OCI-LY3 (cell line): ENCODE results near the gene KCNQ1.

Experiments
- H2AFZ ChIP-seq: fragments of 200-600, 300-600 bp; shearing (Covaris generic); 2 replicates; pipeline ENCODE4 v1.6.0; 2014; ENCODE audit warnings: antibody characterized with exemption, low read depth, low read length
- H3K27ac ChIP-seq: fragments of 200-600, 300-600 bp; sonication (generic); 2 replicates; pipeline ENCODE4 v1.5.1; 2014; ENCODE audit warnings: mild to moderate bottlenecking, low read length, moderate library complexity, mixed read lengths
- H3K27me3 ChIP-seq: fragments of 200-600, 300-600 bp; sonication (generic); 2 replicates; pipeline ENCODE4 v1.6.1; 2014; ENCODE audit warnings: low read depth, low read length, mixed read lengths
- H3K36me3 ChIP-seq: fragments of 200-600, 300-600 bp; sonication (generic); replicated peaks from 2 replicates; pipeline ENCODE3; 2014; ENCODE audit warnings: low read depth, low read length, mixed read lengths
- H3K4me1 ChIP-seq: fragments of 300-600, 200-600 bp; sonication (generic); 2 replicates; pipeline ENCODE4 v1.6.1; 2014; ENCODE audit warnings: low read length, mixed read lengths
- H3K4me2 ChIP-seq: fragments of 200-600, 300-600 bp; sonication (generic); 2 replicates; pipeline ENCODE4 v1.6.1; 2014; ENCODE audit warnings: low read length, mixed read lengths
- H3K4me3 ChIP-seq: fragments of 300-600, 200-600 bp; sonication (generic); 2 replicates; pipeline ENCODE4 v1.5.1; 2014; ENCODE audit warnings: antibody characterized with exemption, mild to moderate bottlenecking, low read length, moderate library complexity
- H3K79me2 ChIP-seq: fragments of 300-600, 200-600 bp; shearing (Covaris generic); 2 replicates; pipeline ENCODE4 v1.6.1; 2014; ENCODE audit warnings: mild to moderate bottlenecking, low read length, mixed read lengths
- H3K9ac ChIP-seq: fragments of 300-600, 200-600 bp; shearing (Covaris generic); 2 replicates; pipeline ENCODE4 v1.6.0; 2014; ENCODE audit warnings: mild to moderate bottlenecking, low read length, moderate library complexity
- H3K9me3 ChIP-seq: fragments of 200-600, 300-600 bp; shearing (Covaris generic); 2 replicates; pipeline ENCODE4 v1.6.1; 2014; ENCODE audit warnings: low read length, mixed read lengths; ENCODE audit not compliant: insufficient read depth
- H4K20me1 ChIP-seq: fragments of 200-600, 300-600 bp; sonication (generic); 2 replicates; pipeline ENCODE4 v1.6.1; 2016; ENCODE audit warnings: low read length, mixed read lengths; ENCODE audit not compliant: insufficient read depth
- CTCF ChIP-seq: fragments of 200-600, 300-600 bp; sonication (generic); IDR thresholded peaks from 2 replicates; pipeline ENCODE4 v1.5.1; 2014; ENCODE audit warnings: antibody characterized with exemption, low read length, low read depth
- EZH2phosphoT487 ChIP-seq: fragments of 200-600 bp; shearing (Covaris generic); IDR thresholded peaks from 2 replicates; pipeline ENCODE4 v1.6.1; 2018; ENCODE audit warnings: antibody characterized with exemption, mixed run types, low read depth

The KCNQ1 gene

DNA sequence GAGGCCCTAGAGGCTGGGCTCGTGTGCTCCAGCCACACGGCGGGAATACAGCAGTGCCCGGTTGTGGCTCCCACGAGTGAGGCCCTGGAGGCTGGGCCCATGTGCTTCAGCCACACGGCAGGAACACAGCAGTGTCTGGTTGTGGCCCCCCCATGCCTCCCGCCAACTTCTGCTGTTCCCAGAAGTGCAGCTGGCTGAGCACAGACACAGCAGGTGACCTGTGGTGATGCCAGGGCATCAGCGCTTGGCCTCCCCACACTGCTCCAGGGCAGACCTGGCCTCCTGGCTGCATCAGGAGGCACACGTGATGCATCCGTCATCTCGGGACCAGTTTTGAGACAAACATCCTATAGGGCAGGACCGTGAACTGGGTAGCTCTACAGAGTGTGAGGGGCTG is 144.7 kb downstream of the KCNQ1 start:
- Histone ChIP-seq H3K27me3 (peaks cover 5% of the 10 kb centered on the region; the same call in 1 of the 2 replicates), H3K27ac (no peak overlapping the region), H3K9ac (no peak overlapping the region), H3K79me2 (no peaks in the 10 kb centered on the region), H2AFZ (no peak overlapping the region), H3K4me3 (no peak overlapping the region), H3K36me3 (no peaks in the 10 kb centered on the region), H4K20me1 (no peaks in the 10 kb centered on the region), H3K4me1 (no peaks in the 10 kb centered on the region), H3K9me3 (no peaks in the 10 kb centered on the region), H3K4me2 (no peak overlapping the region)
- no peak for TF ChIP-seq CTCF
- no peak for TF ChIP-seq EZH2phosphoT487

DNA sequence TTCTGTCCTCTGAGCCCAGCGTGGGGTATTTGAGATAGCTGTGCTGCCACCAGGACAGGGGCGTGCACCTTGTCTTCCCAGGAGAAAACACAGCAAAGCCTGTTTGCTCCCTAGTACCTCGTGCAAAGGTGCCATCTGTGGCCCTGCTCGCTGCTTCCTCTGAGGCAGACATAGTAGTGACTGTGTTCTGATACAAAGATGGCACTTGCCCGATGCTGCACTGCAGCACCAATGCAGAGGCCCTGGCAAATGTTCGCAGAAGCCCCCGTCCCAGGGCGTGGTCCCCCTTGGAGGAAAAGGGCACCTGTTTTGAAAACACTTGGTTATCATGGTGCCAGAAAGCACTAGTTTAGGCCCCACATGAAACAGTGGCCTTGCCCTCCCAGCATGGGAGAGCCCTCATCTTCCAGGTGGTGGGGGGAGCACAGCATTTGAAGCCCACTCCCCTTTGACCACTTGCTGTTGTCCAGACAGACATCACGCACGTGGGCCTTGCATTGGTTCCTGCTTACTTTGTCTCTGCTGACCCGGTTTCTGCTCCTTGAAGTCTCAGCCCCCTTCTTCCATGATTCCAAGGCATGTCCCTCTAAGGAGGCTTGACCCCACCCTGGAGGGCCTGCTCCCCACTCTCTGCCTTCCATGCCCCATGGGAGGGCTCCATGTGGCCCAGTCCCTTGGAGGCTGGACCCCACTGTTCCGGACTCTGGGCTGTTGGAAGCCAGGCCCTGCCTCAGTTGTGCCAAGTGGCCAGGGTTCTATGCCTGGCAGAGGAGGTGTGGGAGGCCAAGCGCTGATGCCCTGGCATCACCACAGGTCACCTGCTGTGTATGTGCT is 145.5 kb downstream of the KCNQ1 start:
- peaks cover 8% of the 10 kb centered on the region; the same call in 1 of the 2 replicates for H3K27me3 ChIP-seq

GRCh38 chr11:2590965-2591754 is 146.4 kb downstream of the KCNQ1 start:
- Histone ChIP-seq H3K4me2 (no peak overlapping the region), H3K79me2 (no peaks in the 10 kb centered on the region), H3K4me3 (no peak overlapping the region), H3K27ac (no peak overlapping the region), H3K4me1 (no peaks in the 10 kb centered on the region), H3K36me3 (no peaks in the 10 kb centered on the region), H3K27me3 (peaks cover 13% of the 10 kb centered on the region), H4K20me1 (no peaks in the 10 kb centered on the region), H3K9ac (no peak overlapping the region), H2AFZ (no peak overlapping the region), H3K9me3 (no peaks in the 10 kb centered on the region)
- no peak for TF ChIP-seq EZH2phosphoT487
- no peak for TF ChIP-seq CTCF

More for the DNA sequence above, 145.5 kb downstream of the KCNQ1 start:
- H3K4me3 ChIP-seq = no peak overlapping the region
- H3K79me2 ChIP-seq = no peaks in the 10 kb centered on the region
- no peaks in the 10 kb centered on the region for H3K9me3 ChIP-seq
- H3K4me2 ChIP-seq = no peak overlapping the region
- TF ChIP-seq EZH2phosphoT487 (no peak), CTCF (no peak)
- H3K9ac ChIP-seq = no peak overlapping the region
- no peaks in the 10 kb centered on the region for H4K20me1 ChIP-seq
- H3K36me3 ChIP-seq = no peaks in the 10 kb centered on the region
- H3K27ac ChIP-seq = no peak overlapping the region
- H3K4me1 ChIP-seq = no peaks in the 10 kb centered on the region
- H2AFZ ChIP-seq = no peak overlapping the region

DNA sequence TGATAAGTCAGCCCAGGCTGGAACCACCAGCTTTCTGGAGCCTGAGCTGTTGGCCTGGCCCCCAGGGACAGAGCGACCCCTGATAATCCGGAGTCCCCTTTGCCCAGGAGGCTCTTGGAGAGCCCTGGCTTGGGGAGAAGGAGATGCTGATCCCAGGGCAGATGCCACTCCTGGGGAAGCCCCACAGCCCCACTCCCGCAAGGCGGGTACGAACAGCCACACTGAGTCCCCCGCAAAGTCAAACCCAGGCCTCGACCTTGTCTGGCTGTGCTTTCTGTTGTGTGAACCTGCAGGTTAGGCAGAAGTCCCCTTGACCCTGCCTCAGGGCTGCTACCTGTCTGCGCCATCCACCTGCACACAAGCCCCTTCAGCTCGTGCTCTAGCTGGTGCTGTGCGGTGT is 147.0 kb downstream of the KCNQ1 start:
- Histone ChIP-seq H2AFZ (no peak overlapping the region), H3K9me3 (no peaks in the 10 kb centered on the region), H3K79me2 (no peaks in the 10 kb centered on the region), H3K27me3 (peaks cover 13% of the 10 kb centered on the region), H3K4me2 (no peak overlapping the region), H3K27ac (no peak overlapping the region), H3K9ac (no peak overlapping the region), H3K4me3 (no peak overlapping the region), H4K20me1 (no peaks in the 10 kb centered on the region), H3K4me1 (no peaks in the 10 kb centered on the region), H3K36me3 (no peaks in the 10 kb centered on the region)
- TF ChIP-seq CTCF = no peak
- no peak for TF ChIP-seq EZH2phosphoT487
